HUDEP-2 (cell line): ENCODE data around the gene FAM168A.

ENCODE experiments used
- DNase-seq, 76 experiments: peaks; one replicate each; lab custom pipeline; 2025; ENCODE audit not compliant: unreplicated experiment in 76 of 76; lab: John Stamatoyannopoulos, UW

Gene FAM168A

GRCh38 chr11:73524774-73525173 is 73.1 kb downstream of the FAM168A start:
- no peak for DNase-seq

GRCh38 chr11:73521621-73522020 is 76.3 kb downstream of the FAM168A start:
- no peak for DNase-seq

GRCh38 chr11:73520353-73521061 is 77.4 kb downstream of the FAM168A start:
- DNase-seq, result no peak

- no peak for DNase-seq
These were observed 78.6 kb downstream of the FAM168A start for GRCh38 chr11:73519266-73519665.

- no peak for DNase-seq
These were observed 79.7 kb downstream of the FAM168A start for GRCh38 chr11:73518195-73518594.

GRCh38 chr11:73516080-73516479 is 81.8 kb downstream of the FAM168A start:
- no peak for DNase-seq

- DNase-seq, result no peak
These were observed 84.2 kb downstream of the FAM168A start for GRCh38 chr11:73513707-73514106.

GRCh38 chr11:73510877-73511276 is 87.0 kb downstream of the FAM168A start:
- DNase-seq, result no peak

GRCh38 chr11:73510106-73510505 is 87.8 kb downstream of the FAM168A start:
- DNase-seq, result no peak

- no peak for DNase-seq
These were observed 88.7 kb downstream of the FAM168A start for GRCh38 chr11:73509188-73509587.

- DNase-seq, result no peak
These were observed 89.4 kb downstream of the FAM168A start for GRCh38 chr11:73508243-73509176.

- no peak for DNase-seq
These were observed 90.8 kb downstream of the FAM168A start for GRCh38 chr11:73507086-73507485.

GRCh38 chr11:73506038-73506437 is 91.9 kb downstream of the FAM168A start:
- DNase-seq, result no peak

- DNase-seq, result no peak
These were observed 99.6 kb downstream of the FAM168A start for GRCh38 chr11:73498343-73498742.

GRCh38 chr11:73496134-73496533 is 101.8 kb downstream of the FAM168A start:
- DNase-seq, result no peak

- no peak for DNase-seq
These were observed 102.2 kb downstream of the FAM168A start for GRCh38 chr11:73495731-73496130.

GRCh38 chr11:73493956-73494598 is 103.8 kb downstream of the FAM168A start:
- no peak for DNase-seq

GRCh38 chr11:73481626-73482025 is 116.3 kb downstream of the FAM168A start:
- no peak for DNase-seq

- DNase-seq, result no peak
These were observed 117.2 kb downstream of the FAM168A start for GRCh38 chr11:73480677-73481076.

GRCh38 chr11:73478737-73479347 is 119.1 kb downstream of the FAM168A start:
- DNase-seq, result no peak

- no peak for DNase-seq
These were observed 120.4 kb downstream of the FAM168A start for GRCh38 chr11:73477518-73477917.
